Endothelial cell of umbilical vein (primary cell): Measurements from ENCODE around the gene IPO9. TPM values are rescaled to one million over a fixed set of nuclear protein-coding genes. Genes with fewer than 3 reads are reported as not detected.

ENCODE experiments used
- BruUV-seq: library from RNA; stranded (reverse); fragments of 400-500 nt; replicated peaks from 2 replicates; lab custom pipeline; 2021; lab: Mats Ljungman, UMichigan
- CTCF ChIA-PET: fragments of 300-600, 350-600 bp; sonication (Branson Sonifier 250); formaldehyde crosslinking; loops from one replicate; lab custom pipeline; 2021; ENCODE audit warnings: antibody characterized with exemption, inconsistent platforms; lab: Charles Lee
- POLR2A ChIA-PET: fragments of 300-600, 350-600 bp; sonication (Branson Sonifier 250); formaldehyde crosslinking; loops from one replicate; lab custom pipeline; 2021; ENCODE audit warnings: antibody characterized with exemption, inconsistent platforms; lab: Charles Lee
- DNase-seq: peaks from one replicate; pipeline ENCODE4 v3.0.0-alpha.2; 2011; ENCODE audit warnings: low read depth, low spot score
- FAIRE-seq: peaks from 2 replicates; lab custom pipeline; 2011; peaks lifted over from hg19 to GRCh38; lab: Jason Lieb, UNC
- H2AFZ ChIP-seq: 2 replicates; pipeline ENCODE4 v1.6.0; 2012; ENCODE audit warnings: low read depth, low read length, control low read depth, inconsistent platforms
- H3K27ac ChIP-seq: 2 replicates; pipeline ENCODE4 v1.5.1; 2011; ENCODE audit warnings: low read depth, mild to moderate bottlenecking, control low read depth, low read length, moderate library complexity; ENCODE audit not compliant: insufficient read depth
- H3K27me3 ChIP-seq, 2 experiments: 2 replicates each; pipeline versions ENCODE4 v1.6.0 to v1.6.1; 2011; ENCODE audit warnings: low read length in 2 of 2, mixed read lengths in 1 of 2; ENCODE audit not compliant: control insufficient read depth in 2 of 2, insufficient read depth in 2 of 2
- H3K36me3 ChIP-seq, 2 experiments: 2 replicates in 1 of 2; 3 replicates in 1 of 2; pipeline ENCODE4 v1.5.1; 2011; ENCODE audit warnings: low read length in 2 of 2, mild to moderate bottlenecking in 1 of 2, moderate library complexity in 1 of 2; ENCODE audit not compliant: control insufficient read depth in 2 of 2, insufficient read depth in 2 of 2; ENCODE audit errors: extremely low read depth in 1 of 2
- H3K4me1 ChIP-seq: 3 replicates; pipeline ENCODE4 v1.5.1; 2011; ENCODE audit warnings: mild to moderate bottlenecking, low read length; ENCODE audit not compliant: control insufficient read depth, insufficient read depth; ENCODE audit errors: extremely low read depth
- H3K4me2 ChIP-seq: 2 replicates; pipeline ENCODE4 v1.6.1; 2011; ENCODE audit warnings: low read length, control low read depth, mixed read lengths; ENCODE audit not compliant: insufficient read depth
- H3K4me3 ChIP-seq, 3 experiments: fragments of 200-600 bp in 1 of 3; sonication (generic), shearing (Covaris generic) in 1 of 3; replicated peaks in 1 of 3; 2 replicates each; pipeline ENCODE4 v1.5.1; 2011 to 2016; ENCODE audit warnings: control low read depth in 3 of 3, low read length in 3 of 3, mild to moderate bottlenecking in 2 of 3, inconsistent platforms in 1 of 3, low read depth in 1 of 3, moderate library complexity in 1 of 3; ENCODE audit not compliant: insufficient read depth in 1 of 3
- H3K79me2 ChIP-seq: 2 replicates; pipeline ENCODE4 v1.6.0; 2012; ENCODE audit warnings: low read length, inconsistent platforms; ENCODE audit not compliant: control insufficient read depth, insufficient read depth
- H3K9ac ChIP-seq: replicated peaks from 2 replicates; pipeline ENCODE3; 2011; ENCODE audit warnings: low read length, control low read depth; ENCODE audit not compliant: insufficient read depth; ENCODE audit errors: extremely low read depth
- H3K9me1 ChIP-seq: replicated peaks from 3 replicates; pipeline ENCODE4 v1.6.0; 2011; ENCODE audit warnings: mild to moderate bottlenecking, low read length; ENCODE audit not compliant: control insufficient read depth, insufficient read depth; ENCODE audit errors: extremely low read depth
- H3K9me3 ChIP-seq: replicated peaks from 2 replicates; pipeline ENCODE4 v1.5.1; 2012; ENCODE audit warnings: low read length, inconsistent platforms; ENCODE audit not compliant: control insufficient read depth, insufficient read depth
- H4K20me1 ChIP-seq: replicated peaks from 2 replicates; pipeline ENCODE3; 2011; ENCODE audit warnings: mild to moderate bottlenecking, low read length; ENCODE audit not compliant: control insufficient read depth, insufficient read depth; ENCODE audit errors: extremely low read depth
- CTCF ChIP-seq, 2 donors: IDR thresholded peaks; 1 replicate in 1 of 2; 2 replicates in 1 of 2; pipeline ENCODE4 v1.5.1; 2011; ENCODE audit warnings: low read length in 2 of 2, mild to moderate bottlenecking in 2 of 2, moderate library complexity in 2 of 2, control low read depth in 1 of 2, inconsistent platforms in 1 of 2, low read depth in 1 of 2; ENCODE audit not compliant: insufficient read depth in 1 of 2; ENCODE audit errors: extremely low read depth in 1 of 2
- EZH2 ChIP-seq: IDR thresholded peaks from 2 replicates; pipeline ENCODE4 v1.6.1; 2012; ENCODE audit warnings: borderline replicate concordance, low read depth, mild to moderate bottlenecking, moderate library complexity, low read length, inconsistent platforms; ENCODE audit not compliant: severe bottlenecking
- FOS ChIP-seq: IDR thresholded peaks from 2 replicates; pipeline ENCODE4 v1.6.1; 2011; ENCODE audit warnings: mild to moderate bottlenecking, low read length, moderate library complexity, borderline replicate concordance; ENCODE audit not compliant: insufficient read depth
- GATA2 ChIP-seq: IDR thresholded peaks from 2 replicates; pipeline ENCODE4 v1.7.0; 2011; ENCODE audit warnings: low read depth, mild to moderate bottlenecking, moderate library complexity, mixed read lengths, low read length; ENCODE audit not compliant: insufficient read length, insufficient read depth
- JUN ChIP-seq: IDR thresholded peaks from 2 replicates; pipeline ENCODE4 v1.6.1; 2011; ENCODE audit warnings: borderline replicate concordance, low read depth; ENCODE audit not compliant: insufficient read length, insufficient read depth
- MAX ChIP-seq: IDR thresholded peaks from 2 replicates; pipeline ENCODE4 v1.6.1; 2011; ENCODE audit not compliant: insufficient read depth, insufficient read length
- MYC ChIP-seq: IDR thresholded peaks from one replicate; pipeline ENCODE4 v1.6.1; 2011; ENCODE audit warnings: mild to moderate bottlenecking, low read depth, low read length
- POLR2A ChIP-seq: IDR thresholded peaks from 2 replicates; pipeline ENCODE4 v1.6.1; 2012; ENCODE audit warnings: low read depth, mild to moderate bottlenecking, control low read depth, low read length
- POLR2AphosphoS5 ChIP-seq: IDR thresholded peaks from 2 replicates; pipeline ENCODE4 v1.6.1; 2012; ENCODE audit warnings: low read depth, mild to moderate bottlenecking, control low read depth, low read length, moderate library complexity; ENCODE audit not compliant: insufficient read depth
- dilution Hi-C: fragments of 300-500 bp; cut with MboI; formaldehyde crosslinking; loops from one replicate; pipeline ENCODE4 v1.15.0; 2019; ENCODE audit warnings: low sequenced_read_pairs; ENCODE audit not compliant: extremely low pct_ligation_motif_present
- intact Hi-C: fragments of 100-400 bp; cut with micrococcal nuclease; formaldehyde crosslinking; loops from one replicate; pipeline ENCODE4 v1.10.0; 2022
- polyA plus RNA-seq, 4 experiments: library from polyadenylated mRNA; depleted of rRNA in 3 of 4; stranded (reverse) in 3 of 4; unstranded in 1 of 4; fragments of >200 nt; gene quantifications; 2 replicates each; pipeline versions ENCODE4 v1.2.1 to v1.2.3, GENCODE V29; 2011 to 2012; ENCODE audit warnings: missing spikeins in 1 of 4
- total RNA-seq: library from RNA; stranded (reverse); gene quantifications from 2 replicates; pipeline ENCODE4 v1.2.3, GENCODE V29; 2021

Gene IPO9
- total and polyA plus RNA-seq, 2 donors (not counting 3 experiments of a cell fraction or from before 2014, with no cell fraction given) = 53.4 to 104 TPM

GRCh38 chr1:201810466-201811216 is 18.3 kb upstream of the IPO9 start:
- FAIRE-seq (no peak), DNase-seq (no peak)
- Histone ChIP-seq H3K9me3 (no peaks in the 10 kb centered on the region), H3K79me2 (no peaks in the 10 kb centered on the region), H3K9me1 (no peaks in the 10 kb centered on the region), H2AFZ (no peak overlapping the region), H3K27me3 (no peaks in the 10 kb centered on the region), H3K27ac (no peak overlapping the region), H3K4me3 (no peak overlapping the region), H3K36me3 (peaks cover 45 to 78% of the 10 kb centered on the region in 2 experiments), H3K9ac (no peak overlapping the region), H3K4me1 (no peaks in the 10 kb centered on the region), H4K20me1 (no peaks in the 10 kb centered on the region), H3K4me2 (no peak overlapping the region)
- no TSS peak for BruUV-seq
- intact Hi-C loops = no loop called here
- TF ChIP-seq MAX (no peak), EZH2 (no peak), GATA2 (no peak), POLR2A (no peak), POLR2AphosphoS5 (no peak), JUN (no peak), MYC (no peak), CTCF (IDR thresholded peaks at IDR 0.05; ENCODE audit: extremely low read depth in 1 of 2, insufficient read depth in 1 of 2, low read depth in 1 of 2, low read length in 2 of 2) (no peak), FOS (no peak)
- dilution Hi-C loops = no loop called here
- POLR2A ChIA-PET = no interaction called here
- CTCF ChIA-PET = no interaction called here
